ENCODE results near the gene PCNT. TPM values are rescaled to one million over a fixed set of nuclear protein-coding genes. Genes with fewer than 3 reads are reported as not detected.

The PCNT gene
- total RNA-seq, 1 experiment from 2014 or later, result 41.0 TPM

DNA sequence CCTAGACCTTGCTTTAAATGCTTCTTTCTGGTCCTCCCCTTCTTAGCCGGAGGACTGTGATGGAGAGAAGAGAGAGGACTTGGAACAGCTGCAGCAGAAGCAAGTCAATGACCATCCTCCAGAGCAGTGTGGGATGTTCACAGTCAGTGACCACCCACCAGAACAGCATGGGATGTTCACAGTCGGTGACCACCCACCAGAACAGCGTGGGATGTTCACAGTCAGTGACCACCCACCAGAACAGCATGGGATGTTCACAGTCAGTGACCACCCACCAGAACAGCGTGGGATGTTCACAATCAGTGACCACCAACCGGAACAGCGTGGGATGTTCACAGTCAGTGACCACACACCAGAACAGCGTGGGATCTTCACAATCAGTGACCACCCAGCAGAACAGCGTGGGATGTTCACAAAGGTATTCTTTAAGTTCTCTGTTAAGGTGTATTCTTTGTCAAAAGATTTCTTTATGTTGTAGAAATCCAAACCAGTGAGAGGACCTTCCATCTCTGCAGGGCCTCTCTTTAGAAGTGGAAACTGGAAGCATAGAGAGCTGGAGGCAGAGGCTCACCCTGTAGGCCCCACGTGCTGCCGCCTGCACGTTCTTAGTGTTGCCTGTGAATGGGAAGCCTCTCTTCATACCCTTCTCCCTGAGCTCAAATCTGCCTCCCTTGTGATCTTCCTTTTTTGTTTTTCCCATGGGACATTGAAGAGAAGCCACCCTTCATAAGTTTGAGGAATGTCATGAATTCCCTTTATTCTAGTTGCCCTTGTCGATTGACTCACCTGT lies 10.6 kb downstream of the PCNT start:
- H3K4me3 Mint-ChIP-seq, result no peak overlapping the region
- DNase-seq (ENCODE audit: low spot score), result no peak
- peaks cover 66% of the 10 kb centered on the region for H3K36me3 Mint-ChIP-seq
- ATAC-seq, result no peak
- H3K9me3 Mint-ChIP-seq, result no peaks in the 10 kb centered on the region; the same call in 1 of the 2 replicates
- ChIA-PET POLR2A (interaction anchor here (0.7 kb wide), 1 partner anchor 67 kb away, joined by 3 read pairs; no protein-coding TSS in a partner anchor), CTCF (interaction anchor here (0.7 kb wide), 1 partner anchor 125 kb away, joined by 4 read pairs; no protein-coding TSS in a partner anchor)
- H3K27ac Mint-ChIP-seq, result no peak overlapping the region
- H3K27me3 Mint-ChIP-seq (ENCODE audit: low read depth), result no peaks in the 10 kb centered on the region
- TF ChIP-seq MXD4 (CRISPR knock-in tag; IDR thresholded peaks at IDR 0.05; ENCODE audit: borderline replicate concordance), result no peak
- TF ChIP-seq ZNF423 (CRISPR knock-in tag; IDR thresholded peaks at IDR 0.05), result no peak
- TF ChIP-seq, protein P1, sequence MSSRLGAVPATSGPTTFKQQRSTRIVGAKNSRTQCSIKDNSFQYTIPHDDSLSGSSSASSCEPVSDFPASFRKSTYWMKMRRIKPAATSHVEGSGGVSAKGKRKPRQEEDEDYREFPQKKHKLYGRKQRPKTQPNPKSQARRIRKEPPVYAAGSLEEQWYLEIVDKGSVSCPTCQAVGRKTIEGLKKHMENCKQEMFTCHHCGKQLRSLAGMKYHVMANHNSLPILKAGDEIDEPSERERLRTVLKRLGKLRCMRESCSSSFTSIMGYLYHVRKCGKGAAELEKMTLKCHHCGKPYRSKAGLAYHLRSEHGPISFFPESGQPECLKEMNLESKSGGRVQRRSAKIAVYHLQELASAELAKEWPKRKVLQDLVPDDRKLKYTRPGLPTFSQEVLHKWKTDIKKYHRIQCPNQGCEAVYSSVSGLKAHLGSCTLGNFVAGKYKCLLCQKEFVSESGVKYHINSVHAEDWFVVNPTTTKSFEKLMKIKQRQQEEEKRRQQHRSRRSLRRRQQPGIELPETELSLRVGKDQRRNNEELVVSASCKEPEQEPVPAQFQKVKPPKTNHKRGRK (CRISPR knock-in tag; IDR thresholded peaks at IDR 0.05; ENCODE audit: borderline replicate concordance), result no peak
- no peak for TF ChIP-seq HMGA2 (CRISPR knock-in tag; IDR thresholded peaks at IDR 0.05)
- no peak for TF ChIP-seq NFYB (CRISPR knock-in tag; conservative IDR thresholded peaks at IDR 0.05; ENCODE audit: low read depth)
- TF ChIP-seq, protein P2, sequence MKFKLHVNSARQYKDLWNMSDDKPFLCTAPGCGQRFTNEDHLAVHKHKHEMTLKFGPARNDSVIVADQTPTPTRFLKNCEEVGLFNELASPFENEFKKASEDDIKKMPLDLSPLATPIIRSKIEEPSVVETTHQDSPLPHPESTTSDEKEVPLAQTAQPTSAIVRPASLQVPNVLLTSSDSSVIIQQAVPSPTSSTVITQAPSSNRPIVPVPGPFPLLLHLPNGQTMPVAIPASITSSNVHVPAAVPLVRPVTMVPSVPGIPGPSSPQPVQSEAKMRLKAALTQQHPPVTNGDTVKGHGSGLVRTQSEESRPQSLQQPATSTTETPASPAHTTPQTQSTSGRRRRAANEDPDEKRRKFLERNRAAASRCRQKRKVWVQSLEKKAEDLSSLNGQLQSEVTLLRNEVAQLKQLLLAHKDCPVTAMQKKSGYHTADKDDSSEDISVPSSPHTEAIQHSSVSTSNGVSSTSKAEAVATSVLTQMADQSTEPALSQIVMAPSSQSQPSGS (CRISPR knock-in tag; IDR thresholded peaks at IDR 0.05; ENCODE audit: borderline replicate concordance, low read depth), result no peak
- no peak for TF ChIP-seq OVOL2 (CRISPR knock-in tag; IDR thresholded peaks at IDR 0.05; ENCODE audit: borderline replicate concordance)
- no peak for TF ChIP-seq ELF4 (CRISPR knock-in tag; IDR thresholded peaks at IDR 0.05; ENCODE audit: low read depth)
- TF ChIP-seq, protein P3, sequence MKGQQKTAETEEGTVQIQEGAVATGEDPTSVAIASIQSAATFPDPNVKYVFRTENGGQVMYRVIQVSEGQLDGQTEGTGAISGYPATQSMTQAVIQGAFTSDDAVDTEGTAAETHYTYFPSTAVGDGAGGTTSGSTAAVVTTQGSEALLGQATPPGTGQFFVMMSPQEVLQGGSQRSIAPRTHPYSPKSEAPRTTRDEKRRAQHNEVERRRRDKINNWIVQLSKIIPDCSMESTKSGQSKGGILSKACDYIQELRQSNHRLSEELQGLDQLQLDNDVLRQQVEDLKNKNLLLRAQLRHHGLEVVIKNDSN (CRISPR knock-in tag; IDR thresholded peaks at IDR 0.05), result no peak
- no peak for TF ChIP-seq IRF2 (CRISPR knock-in tag; IDR thresholded peaks at IDR 0.05; ENCODE audit: borderline replicate concordance, low read depth)
- no peak for TF ChIP-seq ZNF281 (CRISPR knock-in tag; IDR thresholded peaks at IDR 0.05)
- TF ChIP-seq TP53 (CRISPR knock-in tag; IDR thresholded peaks at IDR 0.05), result no peak
- TF ChIP-seq NFATC4 (CRISPR knock-in tag; IDR thresholded peaks at IDR 0.05), result no peak
- TF ChIP-seq ZNF396 (CRISPR knock-in tag; IDR thresholded peaks at IDR 0.05; ENCODE audit: borderline replicate concordance), result no peak
- TF ChIP-seq GTF2I (CRISPR knock-in tag; conservative IDR thresholded peaks at IDR 0.05), result no peak
- no peak for TF ChIP-seq ZNF232 (CRISPR knock-in tag; IDR thresholded peaks at IDR 0.05)
- TF ChIP-seq TEAD4 (CRISPR knock-in tag; IDR thresholded peaks at IDR 0.05), result no peak
- TF ChIP-seq RELA (CRISPR knock-in tag; IDR thresholded peaks at IDR 0.05; ENCODE audit: borderline replicate concordance), result no peak
- TF ChIP-seq ZMAT4 (CRISPR knock-in tag; IDR thresholded peaks at IDR 0.05), result no peak
- TF ChIP-seq ESRRA (CRISPR knock-in tag; IDR thresholded peaks at IDR 0.05; ENCODE audit: borderline replicate concordance), result no peak
- no peaks in the 10 kb centered on the region for H3K4me1 Mint-ChIP-seq
